BE2C (cell line): Measurements from ENCODE around the gene IGFBP6.

ENCODE experiments used
- DNase-seq: peaks from one replicate; pipeline ENCODE4 v3.0.0-alpha.2; 2020
- H3K27me3 ChIP-seq: fragments of 250-450 bp; sonication (Bioruptor Pico); 2 replicates; pipeline ENCODE4 v1.5.1; 2020; ENCODE audit warnings: mild to moderate bottlenecking
- H3K36me3 ChIP-seq: fragments of 250-450 bp; sonication (Bioruptor Pico); 2 replicates; pipeline ENCODE4 v1.5.1; 2020; ENCODE audit warnings: mild to moderate bottlenecking
- H3K4me1 ChIP-seq: fragments of 250-450 bp; sonication (Bioruptor Pico); 2 replicates; pipeline ENCODE4 v1.5.1; 2020
- H3K4me3 ChIP-seq: 2 replicates; pipeline ENCODE4 v1.5.1; 2011; ENCODE audit warnings: low read depth, low read length
- H3K9me3 ChIP-seq: fragments of 250-450 bp; sonication (Bioruptor Pico); 2 replicates; pipeline ENCODE4 v1.5.1; 2020
- TF ChIP-seq, protein P1 (sequence below): IDR thresholded peaks from 2 replicates; pipeline ENCODE4 v1.5.1; 2012; ENCODE audit warnings: mild to moderate bottlenecking, low read depth, low read length

IGFBP6 gene

DNA sequence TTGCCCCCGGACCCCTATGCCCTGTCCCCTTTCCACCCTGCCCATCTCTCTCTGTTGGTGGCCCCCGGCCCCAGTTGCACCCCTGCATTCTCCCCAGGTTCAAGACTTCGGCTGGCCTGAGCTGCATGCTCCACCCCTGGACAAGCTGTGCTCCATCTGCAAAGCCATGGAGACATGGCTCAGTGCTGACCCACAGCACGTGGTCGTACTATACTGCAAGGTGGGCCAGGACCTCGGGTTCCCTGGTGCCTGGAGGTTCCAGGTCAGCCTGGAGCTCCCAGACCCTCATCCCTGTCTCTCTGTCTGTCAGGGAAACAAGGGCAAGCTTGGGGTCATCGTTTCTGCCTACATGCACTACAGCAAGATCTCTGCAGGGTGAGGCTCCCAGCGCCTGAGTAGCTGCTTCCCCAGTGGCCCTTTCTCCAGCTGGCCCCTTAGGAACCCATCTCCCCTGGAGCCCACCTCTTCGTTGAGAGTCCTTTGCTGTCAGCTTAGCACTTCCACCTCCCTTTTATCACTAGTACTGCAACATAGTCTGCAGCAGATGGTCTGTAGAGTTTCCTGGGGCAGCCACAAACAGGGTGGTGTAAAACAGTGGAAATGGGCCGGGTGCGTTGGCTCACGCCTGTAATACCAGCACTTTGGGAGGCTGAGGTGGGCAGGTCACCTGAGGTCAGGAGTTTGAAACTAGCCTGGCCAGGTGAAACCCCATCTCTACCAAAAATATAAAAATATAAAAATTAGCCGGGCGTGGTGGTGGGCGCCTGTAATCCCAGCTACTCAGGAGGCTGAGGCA lies 41.8 kb upstream of the IGFBP6 start:
- peaks cover 7% of the 10 kb centered on the region for H3K4me1 ChIP-seq
- no peaks in the 10 kb centered on the region for H3K27me3 ChIP-seq
- no peaks in the 10 kb centered on the region for H3K36me3 ChIP-seq
- no peak for DNase-seq
- TF ChIP-seq, protein P1, sequence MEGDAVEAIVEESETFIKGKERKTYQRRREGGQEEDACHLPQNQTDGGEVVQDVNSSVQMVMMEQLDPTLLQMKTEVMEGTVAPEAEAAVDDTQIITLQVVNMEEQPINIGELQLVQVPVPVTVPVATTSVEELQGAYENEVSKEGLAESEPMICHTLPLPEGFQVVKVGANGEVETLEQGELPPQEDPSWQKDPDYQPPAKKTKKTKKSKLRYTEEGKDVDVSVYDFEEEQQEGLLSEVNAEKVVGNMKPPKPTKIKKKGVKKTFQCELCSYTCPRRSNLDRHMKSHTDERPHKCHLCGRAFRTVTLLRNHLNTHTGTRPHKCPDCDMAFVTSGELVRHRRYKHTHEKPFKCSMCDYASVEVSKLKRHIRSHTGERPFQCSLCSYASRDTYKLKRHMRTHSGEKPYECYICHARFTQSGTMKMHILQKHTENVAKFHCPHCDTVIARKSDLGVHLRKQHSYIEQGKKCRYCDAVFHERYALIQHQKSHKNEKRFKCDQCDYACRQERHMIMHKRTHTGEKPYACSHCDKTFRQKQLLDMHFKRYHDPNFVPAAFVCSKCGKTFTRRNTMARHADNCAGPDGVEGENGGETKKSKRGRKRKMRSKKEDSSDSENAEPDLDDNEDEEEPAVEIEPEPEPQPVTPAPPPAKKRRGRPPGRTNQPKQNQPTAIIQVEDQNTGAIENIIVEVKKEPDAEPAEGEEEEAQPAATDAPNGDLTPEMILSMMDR, result no peak
- H3K9me3 ChIP-seq, result no peaks in the 10 kb centered on the region
- no peak overlapping the region for H3K4me3 ChIP-seq

DNA sequence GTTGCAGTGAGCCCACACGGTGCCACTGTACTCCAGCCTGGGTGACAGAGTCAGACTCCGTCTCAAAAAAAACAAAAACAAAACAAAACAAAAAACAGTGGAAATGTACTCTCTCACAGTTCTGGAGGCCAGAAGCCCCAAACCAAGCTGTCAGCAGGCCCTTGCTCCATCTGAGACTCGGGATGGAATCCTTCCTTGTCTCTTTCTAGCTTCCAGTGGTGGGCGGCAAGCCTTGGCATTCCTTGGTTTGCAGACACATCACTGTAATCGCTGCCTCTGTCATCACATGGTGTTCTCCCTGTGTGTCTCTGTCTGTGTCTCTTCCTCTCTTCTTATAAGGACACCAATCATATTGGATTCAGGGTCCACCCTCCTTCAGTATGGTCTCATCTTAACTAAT lies 41.2 kb upstream of the IGFBP6 start:
- TF ChIP-seq, protein P1, result no peak
- Histone ChIP-seq H3K4me3 (no peak overlapping the region), H3K4me1 (peaks cover 7% of the 10 kb centered on the region; the same call in 1 of the 2 replicates), H3K9me3 (no peaks in the 10 kb centered on the region), H3K27me3 (no peaks in the 10 kb centered on the region), H3K36me3 (no peaks in the 10 kb centered on the region)
- DNase-seq, result no peak

DNA sequence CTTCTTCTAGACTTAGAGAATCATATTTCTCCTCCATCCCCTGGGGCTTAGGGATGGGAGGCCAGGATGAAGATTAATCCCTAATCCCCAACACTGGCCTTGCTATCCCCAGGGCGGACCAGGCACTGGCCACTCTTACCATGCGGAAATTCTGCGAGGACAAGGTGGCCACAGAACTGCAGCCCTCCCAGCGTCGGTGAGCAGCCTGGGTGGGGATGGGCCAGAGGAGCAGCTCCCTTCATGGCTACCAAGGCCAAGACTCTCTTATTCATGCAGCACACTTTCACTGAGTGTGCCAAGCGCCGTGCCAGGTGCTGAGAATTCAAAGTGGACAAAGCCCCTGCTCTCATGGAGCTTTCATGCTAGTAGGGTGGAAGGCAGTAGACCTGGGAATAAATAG lies 40.6 kb upstream of the IGFBP6 start:
- H3K27me3 ChIP-seq, result no peaks in the 10 kb centered on the region
- no peaks in the 10 kb centered on the region for H3K36me3 ChIP-seq
- no peak for DNase-seq
- H3K9me3 ChIP-seq, result no peaks in the 10 kb centered on the region
- no peak overlapping the region for H3K4me3 ChIP-seq
- TF ChIP-seq, protein P1, result no peak
- peaks cover 7% of the 10 kb centered on the region; the same call in 1 of the 2 replicates for H3K4me1 ChIP-seq

DNA sequence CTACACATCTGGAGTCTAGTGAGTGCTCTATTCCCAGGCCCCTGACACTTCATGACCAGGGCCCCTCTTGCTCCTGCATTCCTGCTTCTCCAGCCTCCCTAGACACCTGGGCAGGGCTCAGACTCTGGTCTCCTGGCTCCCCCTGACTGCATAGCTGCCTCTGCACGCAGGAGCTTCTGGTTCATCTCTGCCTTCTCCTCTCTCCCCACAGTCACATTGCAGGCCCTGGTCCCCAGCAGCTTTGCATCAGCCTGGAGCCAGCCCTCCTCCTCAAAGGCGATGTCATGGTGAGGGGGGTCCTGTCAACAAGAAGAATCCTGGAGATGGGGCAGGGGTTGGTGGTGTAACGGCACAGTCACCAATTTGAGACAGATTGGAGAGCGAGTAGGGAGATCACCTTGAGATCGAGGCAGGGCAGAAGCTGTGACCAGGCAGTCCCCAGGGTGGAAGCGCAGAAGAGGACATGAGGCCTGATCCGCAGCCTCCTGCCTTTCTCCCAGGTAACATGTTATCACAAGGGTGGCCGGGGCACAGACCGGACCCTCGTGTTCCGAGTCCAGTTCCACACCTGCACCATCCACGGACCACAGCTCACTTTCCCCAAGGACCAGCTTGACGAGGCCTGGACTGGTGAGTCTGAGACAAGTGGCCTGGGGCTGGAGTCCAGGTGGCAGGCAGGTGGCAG lies 39.5 kb upstream of the IGFBP6 start:
- TF ChIP-seq, protein P1, result no peak
- Histone ChIP-seq H3K27me3 (no peaks in the 10 kb centered on the region), H3K4me1 (peaks cover 7% of the 10 kb centered on the region; the same call in 1 of the 2 replicates), H3K36me3 (no peaks in the 10 kb centered on the region), H3K9me3 (no peaks in the 10 kb centered on the region), H3K4me3 (no peak overlapping the region)
- no peak for DNase-seq

DNA sequence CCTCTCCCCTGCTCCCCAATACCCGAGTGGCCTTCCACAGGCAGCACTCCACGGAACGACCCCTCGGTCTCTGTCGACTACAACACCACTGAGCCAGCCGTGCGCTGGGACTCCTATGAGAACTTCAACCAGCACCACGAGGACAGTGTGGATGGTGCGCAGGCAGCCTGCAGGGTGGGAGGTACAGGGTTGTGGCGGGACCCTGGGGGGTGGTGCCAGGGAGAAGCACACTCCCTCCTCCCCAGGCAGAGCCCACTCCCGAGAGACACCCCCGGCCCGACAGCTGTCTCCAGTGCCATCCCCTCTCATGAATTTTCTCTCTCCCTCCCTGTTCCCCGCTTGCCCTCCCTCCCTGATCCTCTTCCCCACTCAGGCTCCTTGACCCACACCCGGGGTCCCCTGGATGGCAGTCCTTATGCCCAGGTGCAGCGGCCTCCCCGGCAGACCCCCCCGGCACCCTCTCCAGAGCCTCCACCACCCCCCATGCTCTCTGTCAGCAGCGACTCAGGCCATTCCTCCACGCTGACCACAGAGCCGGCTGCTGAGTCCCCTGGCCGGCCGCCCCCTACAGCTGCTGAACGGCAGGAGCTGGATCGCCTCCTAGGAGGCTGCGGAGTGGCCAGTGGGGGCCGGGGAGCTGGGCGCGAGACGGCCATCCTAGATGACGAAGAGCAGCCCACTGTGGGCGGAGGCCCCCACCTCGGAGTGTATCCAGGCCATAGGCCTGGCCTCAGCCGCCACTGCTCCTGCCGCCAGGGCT lies 38.6 kb upstream of the IGFBP6 start:
- no peak overlapping the region for H3K4me3 ChIP-seq
- H3K4me1 ChIP-seq, result peaks cover under 1% of the 10 kb centered on the region; the same call in 1 of the 2 replicates
- no peak for DNase-seq
- TF ChIP-seq, protein P1, result no peak
- H3K36me3 ChIP-seq, result no peaks in the 10 kb centered on the region
- H3K9me3 ChIP-seq, result no peaks in the 10 kb centered on the region
- no peaks in the 10 kb centered on the region for H3K27me3 ChIP-seq
